HG03045 (cell line): ENCODE results near the gene EDEM1.

Experiments used
- ATAC-seq: cut with Tn5 transposase; IDR thresholded peaks from one replicate; pipeline ENCODE4 v1.9.1; 2021; ENCODE audit warnings: mild to moderate bottlenecking, moderate library complexity; ENCODE audit not compliant: unreplicated experiment

Gene EDEM1

DNA sequence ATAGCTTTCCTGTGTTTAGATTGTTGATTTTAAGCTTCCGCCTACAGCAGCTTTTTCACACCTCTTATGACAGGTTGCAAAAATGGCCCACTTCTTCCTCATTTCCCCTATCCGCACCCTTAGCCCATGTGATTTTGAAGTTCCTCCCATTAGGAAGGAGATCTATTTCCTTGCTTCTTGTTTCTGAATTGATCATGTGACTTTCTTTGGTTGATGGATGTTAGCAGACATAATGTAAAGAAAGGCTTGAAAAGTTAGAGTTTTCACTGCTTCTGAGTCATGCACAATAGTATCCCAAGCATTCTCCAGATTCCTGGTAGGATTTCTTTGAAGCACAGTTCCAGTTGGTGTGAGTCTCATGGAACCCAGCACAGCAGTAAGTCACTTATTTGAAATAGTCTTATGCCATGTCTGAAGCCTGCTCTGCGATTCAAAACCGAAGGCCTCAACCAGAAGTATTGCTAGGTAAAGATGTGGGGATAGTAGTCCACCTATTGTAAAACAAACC is 76.6 kb downstream of the EDEM1 start:
- no peak for ATAC-seq

GRCh38 chr3:5264896-5265770 is 77.6 kb downstream of the EDEM1 start:
- ATAC-seq, result no peak

DNA sequence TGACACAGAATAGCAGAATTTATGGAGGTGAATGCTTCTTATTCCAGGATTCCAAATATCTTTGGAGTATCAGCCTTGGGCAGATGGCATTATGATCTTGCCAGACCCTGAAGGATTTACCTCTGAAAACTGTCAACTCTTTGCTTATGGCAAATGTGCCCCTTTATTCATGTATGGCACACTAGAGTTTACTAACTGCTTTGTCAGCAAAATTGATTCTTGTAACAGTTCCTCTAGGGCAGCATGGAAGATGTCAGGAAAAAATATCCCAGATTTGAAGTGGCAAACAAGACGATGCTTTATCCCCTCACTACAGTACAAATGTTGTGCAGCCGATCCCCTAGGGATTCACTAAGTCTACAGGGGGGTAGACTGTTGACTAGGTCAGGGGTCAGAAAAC is 79.7 kb downstream of the EDEM1 start:
- no peak for ATAC-seq

GRCh38 chr3:5267889-5268288 is 80.4 kb downstream of the EDEM1 start:
- no peak for ATAC-seq
